Thymus (tissue), 11 donors: ENCODE results near the gene BASP1. TPM values are rescaled to one million over a fixed set of nuclear protein-coding genes. Genes with fewer than 3 reads are reported as not detected.

Experiments used
- DNase-seq, 9 donors: peaks; one replicate each; pipeline ENCODE4 v3.0.0-alpha.2; 2013; ENCODE audit warnings: low spot score in 9 of 9, low read depth in 6 of 9, missing footprints in 1 of 9
- H3K27ac ChIP-seq, 2 donors: one replicate each; pipeline ENCODE4 v1.5.1; 2013; ENCODE audit warnings: control low read depth in 1 of 2, low read depth in 1 of 2, low read length in 1 of 2, mild to moderate bottlenecking in 1 of 2, moderate library complexity in 1 of 2
- H3K27me3 ChIP-seq, 2 donors: one replicate each; pipeline ENCODE4 v1.5.1; 2013; ENCODE audit warnings: low read length in 1 of 2; ENCODE audit not compliant: control insufficient read depth in 2 of 2, insufficient read depth in 1 of 2
- H3K36me3 ChIP-seq, 2 donors: one replicate each; pipeline ENCODE4 v1.5.1; 2013; ENCODE audit warnings: low read length in 1 of 2, mild to moderate bottlenecking in 1 of 2, moderate library complexity in 1 of 2; ENCODE audit not compliant: control insufficient read depth in 2 of 2, insufficient read depth in 2 of 2
- H3K4me1 ChIP-seq, 2 donors: one replicate each; pipeline ENCODE4 v1.5.1; 2013; ENCODE audit warnings: low read length in 2 of 2; ENCODE audit not compliant: control insufficient read depth in 2 of 2, insufficient read depth in 2 of 2
- H3K4me3 ChIP-seq, 2 donors: one replicate each; pipeline ENCODE4 v1.5.1; 2013; ENCODE audit warnings: low read length in 2 of 2, control low read depth in 1 of 2, mild to moderate bottlenecking in 1 of 2
- H3K9me3 ChIP-seq, 2 donors: one replicate each; pipeline ENCODE4 v1.5.1; 2013; ENCODE audit warnings: low read length in 1 of 2, mild to moderate bottlenecking in 1 of 2; ENCODE audit not compliant: control insufficient read depth in 2 of 2, insufficient read depth in 1 of 2
- WGBS: extraction: QIAGEN DNeasy Blood & Tissue Kit; methylation state at CpG from one replicate; pipeline ENCODE4 v1.1.7; 2013; 5-methylcytosine and 5-hydroxymethylcytosine counted together
- polyA plus RNA-seq: library from polyadenylated mRNA; stranded (reverse); fragments of 200-250 nt; gene quantifications from one replicate; pipeline ENCODE4 v1.2.3, GENCODE V29; 2013
- total RNA-seq: library from RNA; stranded (reverse); fragments of 120-200 nt; gene quantifications from one replicate; pipeline ENCODE4 v1.2.4, GENCODE V29; 2013
- donor health status: healthy.

The BASP1 gene
- total and polyA plus RNA-seq, 2 donors = 24.3 to 53.5 TPM

DNA sequence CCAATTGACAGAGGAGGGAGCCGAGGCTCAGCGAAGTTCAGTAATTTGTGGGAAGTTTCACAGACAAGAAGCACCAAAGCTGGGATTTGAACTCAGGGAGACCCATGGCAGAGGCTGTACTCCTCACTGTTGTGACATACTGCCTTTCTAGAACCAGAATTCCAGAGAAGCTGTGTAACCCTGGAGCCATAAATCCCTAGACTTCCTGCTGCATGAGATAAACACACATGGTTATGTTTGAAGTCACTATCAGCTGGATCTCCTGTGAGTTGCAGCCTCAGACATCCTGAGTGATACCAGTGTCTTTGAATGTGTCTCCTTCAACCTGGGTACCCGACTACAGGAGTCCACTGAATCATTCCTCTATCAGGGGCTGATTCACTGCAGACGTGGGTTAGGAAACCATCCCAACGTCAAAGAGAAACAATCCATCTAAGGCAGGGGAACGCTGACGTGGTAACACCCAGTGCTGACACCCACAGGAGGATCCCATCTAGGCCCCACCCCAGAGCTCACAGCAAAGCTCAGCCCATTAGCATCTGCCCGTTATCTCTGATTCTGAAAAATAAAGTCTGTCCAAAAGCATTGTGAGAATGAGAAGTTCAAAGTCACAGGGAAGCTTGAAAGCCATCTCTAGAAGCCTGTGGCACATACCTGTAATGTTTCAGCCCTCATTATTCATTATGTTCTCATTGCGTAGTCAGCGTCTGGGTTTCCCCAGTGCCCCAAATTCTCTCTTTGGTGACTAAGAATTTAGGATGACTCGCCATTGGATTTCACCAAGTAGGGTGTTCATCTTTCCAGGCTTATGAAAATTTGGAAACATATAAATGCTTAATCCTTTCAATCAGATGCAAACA is 36.3 kb upstream of the BASP1 start:
- 91% methylated on average over 11 of the region's 11 CpGs for WGBS
- no peaks in the 10 kb centered on the region for H3K27me3 ChIP-seq
- no peak overlapping the region for H3K4me3 ChIP-seq
- H3K9me3 ChIP-seq = no peaks in the 10 kb centered on the region
- no peak for DNase-seq
- no peaks in the 10 kb centered on the region for H3K36me3 ChIP-seq
- no peaks in the 10 kb centered on the region for H3K4me1 ChIP-seq
- H3K27ac ChIP-seq = no peak overlapping the region

DNA sequence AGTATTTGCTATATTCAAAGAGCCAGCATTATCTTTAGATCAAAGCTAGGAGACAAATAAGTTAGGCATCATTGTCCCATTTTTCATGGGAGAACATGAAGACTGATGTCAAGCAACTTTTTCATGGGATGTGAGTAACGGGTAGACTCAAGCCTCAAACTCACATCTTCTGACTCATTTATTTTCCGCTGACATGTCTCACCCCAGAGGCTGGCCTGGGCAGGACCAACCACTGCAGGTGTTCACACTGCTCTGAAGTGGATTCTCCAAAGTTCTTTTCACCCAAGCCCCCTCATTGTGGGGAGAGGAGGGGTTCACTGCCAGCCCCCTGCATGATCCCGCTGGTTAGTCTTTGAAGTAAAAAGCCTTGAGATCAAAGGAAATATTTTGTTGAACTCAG is 34.9 kb upstream of the BASP1 start:
- no peak overlapping the region for H3K27ac ChIP-seq
- 63% methylated on average over 3 of the region's 3 CpGs for WGBS
- no peak for DNase-seq
- no peaks in the 10 kb centered on the region for H3K36me3 ChIP-seq
- H3K4me1 ChIP-seq = no peaks in the 10 kb centered on the region
- no peak overlapping the region for H3K4me3 ChIP-seq
- no peaks in the 10 kb centered on the region for H3K27me3 ChIP-seq
- no peaks in the 10 kb centered on the region for H3K9me3 ChIP-seq

DNA sequence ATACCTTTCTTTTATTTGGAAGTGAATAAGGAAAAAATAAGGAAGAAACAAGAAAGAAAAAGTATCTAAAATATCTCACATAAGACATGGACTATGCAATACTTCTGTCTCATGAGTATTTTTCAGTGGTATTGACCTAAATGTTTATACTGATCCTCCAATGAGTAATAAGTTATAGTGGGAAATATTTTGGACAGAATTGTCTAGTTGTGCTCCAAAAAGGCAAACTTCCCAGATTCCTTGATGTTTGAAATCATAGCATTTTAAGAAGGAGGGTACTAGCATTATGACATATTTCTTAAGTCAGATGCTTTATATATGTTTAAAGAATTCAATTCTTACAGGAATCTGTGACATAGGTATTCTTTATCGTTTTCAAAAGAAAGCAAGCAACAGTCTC is 34.5 kb upstream of the BASP1 start:
- H3K4me1 ChIP-seq = no peaks in the 10 kb centered on the region
- DNase-seq = no peak
- no peak overlapping the region for H3K4me3 ChIP-seq
- H3K36me3 ChIP-seq = no peaks in the 10 kb centered on the region
- 93% methylated on average over 1 of the region's 1 CpG for WGBS
- H3K27ac ChIP-seq = no peak overlapping the region
- H3K9me3 ChIP-seq = no peaks in the 10 kb centered on the region
- no peaks in the 10 kb centered on the region for H3K27me3 ChIP-seq

DNA sequence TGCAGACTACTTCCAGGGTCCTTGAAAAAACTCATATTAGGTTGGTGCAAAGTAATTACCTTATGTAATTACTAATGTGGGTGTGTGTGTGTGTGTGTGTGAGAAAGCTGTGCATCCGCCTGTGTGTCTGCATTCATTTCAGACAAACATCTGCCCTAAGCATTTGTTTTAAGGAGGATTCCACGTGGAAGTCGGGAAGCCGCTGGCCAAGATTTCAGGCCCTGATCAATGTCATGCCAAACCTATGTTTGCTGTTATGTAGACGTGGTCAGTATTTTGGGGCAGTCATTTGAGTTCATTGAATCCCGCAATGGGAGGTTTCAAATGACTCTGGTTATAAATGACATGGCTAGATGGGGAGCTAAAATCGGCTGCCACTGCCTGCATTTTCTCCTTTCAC is 33.6 kb upstream of the BASP1 start:
- Histone ChIP-seq H3K9me3 (no peaks in the 10 kb centered on the region), H3K27ac (no peak overlapping the region), H3K27me3 (no peaks in the 10 kb centered on the region), H3K36me3 (no peaks in the 10 kb centered on the region), H3K4me1 (no peaks in the 10 kb centered on the region), H3K4me3 (no peak overlapping the region)
- WGBS = 96% methylated on average over 7 of the region's 7 CpGs
- DNase-seq = no peak

DNA sequence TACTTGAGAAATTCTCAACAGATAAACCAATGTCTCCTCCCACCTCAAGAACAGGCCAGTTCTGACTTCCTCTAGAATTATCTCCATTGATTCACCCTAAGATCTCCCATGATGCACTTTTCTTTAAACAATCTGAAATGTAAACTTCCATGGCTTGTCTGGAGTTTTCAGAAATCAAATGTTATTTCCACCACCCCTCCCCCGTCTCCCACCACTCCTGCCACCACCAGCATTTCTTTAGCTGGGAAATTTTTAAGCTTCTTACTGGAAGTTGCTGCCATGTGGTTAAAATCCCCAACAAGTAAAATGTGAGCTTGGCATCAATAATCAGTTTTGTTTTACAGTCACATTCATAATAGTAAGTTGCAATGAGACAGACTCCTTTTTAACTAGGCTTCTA is 32.8 kb upstream of the BASP1 start:
- H3K27ac ChIP-seq = no peak overlapping the region
- H3K27me3 ChIP-seq = no peaks in the 10 kb centered on the region
- DNase-seq = no peak
- no peaks in the 10 kb centered on the region for H3K4me1 ChIP-seq
- 97% methylated on average over 1 of the region's 1 CpG for WGBS
- no peak overlapping the region for H3K4me3 ChIP-seq
- no peaks in the 10 kb centered on the region for H3K36me3 ChIP-seq
- no peaks in the 10 kb centered on the region for H3K9me3 ChIP-seq

DNA sequence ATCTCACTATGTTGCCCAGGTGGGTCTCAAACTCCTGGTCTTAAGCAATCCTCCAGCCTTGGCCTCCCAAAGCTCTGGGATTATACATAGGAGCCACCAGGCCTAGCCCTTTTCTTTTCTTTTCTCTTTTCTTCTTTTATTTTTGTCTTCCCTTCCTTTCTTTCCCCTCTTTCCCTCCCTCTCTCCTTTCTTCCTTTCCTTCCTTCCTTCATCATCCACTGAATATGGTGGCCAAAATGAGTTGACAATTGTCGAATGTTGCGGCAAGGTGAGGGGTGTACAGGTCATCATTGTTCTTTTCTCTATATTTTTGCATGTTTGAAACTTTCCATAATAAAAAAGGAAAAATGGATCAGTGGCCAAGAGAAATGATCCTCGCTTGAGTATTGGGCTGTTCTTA is 32.1 kb upstream of the BASP1 start:
- Histone ChIP-seq H3K4me3 (no peak overlapping the region), H3K9me3 (no peaks in the 10 kb centered on the region), H3K27me3 (no peaks in the 10 kb centered on the region), H3K27ac (no peak overlapping the region), H3K36me3 (no peaks in the 10 kb centered on the region), H3K4me1 (no peaks in the 10 kb centered on the region)
- DNase-seq = no peak
- WGBS = 95% methylated on average over 3 of the region's 3 CpGs

DNA sequence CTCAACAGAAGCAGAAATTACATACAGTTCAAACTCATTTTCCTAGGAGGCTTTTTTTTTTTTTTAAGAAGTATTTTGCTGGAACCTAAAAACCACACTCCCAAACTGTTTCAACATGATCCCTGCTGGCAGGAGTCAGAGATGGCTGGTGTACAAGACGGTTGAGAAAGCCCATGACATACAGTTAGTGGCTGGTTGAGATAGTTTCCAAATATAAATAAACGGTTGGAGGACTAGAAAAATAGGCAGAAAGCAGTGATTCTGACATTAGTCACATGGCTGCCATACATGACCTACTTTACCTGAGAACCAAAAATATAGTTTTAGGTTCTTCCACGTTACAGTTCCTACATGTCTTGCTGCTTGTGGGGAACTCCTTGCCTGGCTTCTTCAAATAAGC is 31.7 kb upstream of the BASP1 start:
- Histone ChIP-seq H3K36me3 (no peaks in the 10 kb centered on the region), H3K4me1 (no peaks in the 10 kb centered on the region), H3K27ac (no peak overlapping the region), H3K9me3 (no peaks in the 10 kb centered on the region), H3K27me3 (no peaks in the 10 kb centered on the region), H3K4me3 (no peak overlapping the region)
- no peak for DNase-seq
- WGBS = 92% methylated on average over 3 of the region's 3 CpGs

DNA sequence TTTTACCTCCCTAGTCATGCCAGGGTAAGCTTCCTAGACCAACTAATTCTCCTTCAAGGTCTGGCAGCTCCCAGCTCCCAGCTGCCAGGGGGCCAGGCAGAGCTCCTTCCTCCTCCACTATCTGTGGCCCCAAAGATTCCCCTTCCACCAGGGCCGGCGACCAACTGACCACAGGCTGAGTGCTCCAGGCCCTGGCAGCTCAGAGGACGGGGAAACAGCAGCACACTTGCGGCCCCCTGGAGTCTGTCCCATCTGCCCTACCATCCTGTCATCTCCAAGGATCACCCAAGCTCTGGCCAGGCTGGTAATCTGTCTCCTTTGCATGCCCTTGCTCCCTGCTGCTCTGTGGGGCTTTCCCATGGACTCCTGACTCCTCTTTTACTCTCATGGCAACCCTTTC is 31.2 kb upstream of the BASP1 start:
- no peak for DNase-seq
- no peaks in the 10 kb centered on the region for H3K9me3 ChIP-seq
- no peak overlapping the region for H3K27ac ChIP-seq
- no peak overlapping the region for H3K4me3 ChIP-seq
- H3K36me3 ChIP-seq = no peaks in the 10 kb centered on the region
- H3K27me3 ChIP-seq = no peaks in the 10 kb centered on the region
- 94% methylated on average over 4 of the region's 4 CpGs for WGBS
- H3K4me1 ChIP-seq = no peaks in the 10 kb centered on the region

DNA sequence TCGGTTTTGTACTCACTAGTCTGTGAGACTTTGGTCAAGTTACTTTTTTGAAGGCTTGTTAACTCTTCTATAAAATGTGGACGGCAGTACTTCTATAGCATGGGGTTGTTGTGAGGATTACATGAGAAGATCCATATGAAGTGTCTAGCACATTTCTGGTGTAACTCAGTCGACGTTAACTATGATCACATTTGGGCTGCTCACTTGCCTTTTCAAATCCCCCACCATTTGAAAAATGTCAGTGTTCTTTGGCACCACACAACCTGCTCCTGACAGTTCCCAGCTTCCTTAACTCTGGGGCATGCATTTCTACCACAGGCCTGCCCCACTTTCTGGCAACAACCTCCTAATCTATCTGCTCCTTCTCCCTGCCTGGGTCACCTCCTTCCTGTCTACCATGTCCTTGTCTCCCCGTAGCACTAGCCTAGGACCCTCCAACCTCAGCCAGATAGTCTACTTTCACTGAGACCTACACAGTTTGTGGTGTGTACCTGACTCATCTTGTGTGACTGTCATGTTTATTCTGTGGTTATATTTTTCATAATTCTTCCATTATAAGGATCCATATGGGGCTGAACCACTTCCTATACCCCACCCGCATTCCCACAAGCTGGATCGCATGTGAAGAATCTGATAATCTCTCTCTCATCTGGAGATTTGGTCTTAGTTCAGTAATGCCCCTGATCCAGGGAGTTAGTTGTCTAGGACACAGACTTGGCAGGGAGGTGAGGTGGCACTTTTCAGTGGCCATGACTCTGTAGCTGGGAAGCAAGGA is 30.2 kb upstream of the BASP1 start:
- Histone ChIP-seq H3K27me3 (no peaks in the 10 kb centered on the region), H3K27ac (no peak overlapping the region), H3K4me1 (no peaks in the 10 kb centered on the region), H3K36me3 (no peaks in the 10 kb centered on the region), H3K9me3 (no peaks in the 10 kb centered on the region), H3K4me3 (no peak overlapping the region)
- 93% methylated on average over 7 of the region's 7 CpGs for WGBS
- no peak for DNase-seq
